PC-9 (cell line): ENCODE results near the gene FOXD2. TPM values are rescaled to one million over a fixed set of nuclear protein-coding genes. Genes with fewer than 3 reads are reported as not detected.
A peak's percentile ranks its signal among the peaks of the same experiment; 100 is the strongest.

Experiments
- BruUV-seq: library from RNA; stranded (reverse); fragments of 400-500 nt; replicated peaks from 2 replicates; lab custom pipeline; 2021; lab: Mats Ljungman, UMichigan
- CTCF ChIA-PET: fragments of 300-600 bp; sonication (Branson Sonifier 250); formaldehyde crosslinking; loops from one replicate; lab custom pipeline; 2022; ENCODE audit warnings: antibody characterized with exemption; lab: Charles Lee
- POLR2A ChIA-PET: fragments of 300-600 bp; sonication (Branson Sonifier 250); formaldehyde crosslinking; loops from one replicate; lab custom pipeline; 2022; ENCODE audit warnings: antibody characterized with exemption; ENCODE audit not compliant: unreplicated experiment; lab: Charles Lee
- DNase-seq, 2 experiments: peaks; one replicate each; pipeline versions ENCODE4 v3.0.0 to v3.0.0-alpha.2; 2015 to 2022; ENCODE audit warnings: mixed read lengths in 1 of 2
- H2AFZ ChIP-seq: fragments of 200-600 bp; sonication (generic); 2 replicates; pipeline ENCODE4 v1.8.1; 2017; ENCODE audit warnings: antibody characterized with exemption
- H3F3A ChIP-seq: fragments of 200-600 bp; sonication (generic); 2 replicates; pipeline ENCODE4 v1.8.1; 2017; ENCODE audit warnings: antibody characterized with exemption, mild to moderate bottlenecking, low read depth; ENCODE audit not compliant: insufficient read depth
- H3K27ac ChIP-seq: fragments of 200-600 bp; sonication (generic); 2 replicates; pipeline ENCODE4 v1.6.1; 2016; ENCODE audit warnings: mixed run types
- H3K27me3 ChIP-seq: fragments of 200-600 bp; sonication (generic); 2 replicates; pipeline ENCODE4 v1.6.1; 2016; ENCODE audit warnings: low read depth, mixed run types; ENCODE audit not compliant: insufficient read depth
- H3K36me3 ChIP-seq: fragments of 200-600 bp; sonication (generic); 2 replicates; pipeline ENCODE4 v1.6.1; 2016; ENCODE audit warnings: low read depth, mixed run types
- H3K4me1 ChIP-seq: fragments of 200-600 bp; sonication (generic); replicated peaks from 2 replicates; pipeline ENCODE4 v1.6.1; 2016; ENCODE audit warnings: mixed run types; ENCODE audit not compliant: insufficient read depth
- H3K4me2 ChIP-seq: fragments of 200-600 bp; sonication (generic); 2 replicates; pipeline ENCODE4 v1.6.1; 2017; ENCODE audit warnings: mixed run types
- H3K4me3 ChIP-seq: fragments of 200-600 bp; sonication (generic); 2 replicates; pipeline ENCODE4 v1.6.1; 2016; ENCODE audit warnings: mixed run types
- H3K79me2 ChIP-seq: fragments of 200-600 bp; sonication (generic); 2 replicates; pipeline ENCODE4 v1.6.1; 2017; ENCODE audit warnings: low read depth, mixed run types
- H3K9me2 ChIP-seq: fragments of 200-600 bp; sonication (generic); 2 replicates; pipeline ENCODE4 v1.8.1; 2017; ENCODE audit warnings: mild to moderate bottlenecking; ENCODE audit not compliant: insufficient read depth
- H3K9me3 ChIP-seq: fragments of 200-600 bp; sonication (generic); 2 replicates; pipeline ENCODE4 v1.8.1; 2016; ENCODE audit warnings: low read depth; ENCODE audit not compliant: insufficient read depth
- H4K20me1 ChIP-seq: fragments of 200-600 bp; sonication (generic); 2 replicates; pipeline ENCODE4 v1.8.1; 2017; ENCODE audit not compliant: insufficient read depth
- CTCF ChIP-seq: fragments of 200-600 bp; sonication (generic); conservative IDR thresholded peaks from 2 replicates; pipeline ENCODE4 v1.6.1; 2017; ENCODE audit warnings: mixed run types, antibody characterized with exemption, mild to moderate bottlenecking, moderate library complexity
- EZH2 ChIP-seq: fragments of 200-600 bp; sonication (generic); IDR thresholded peaks from 2 replicates; pipeline ENCODE4 v1.8.0; 2017; ENCODE audit warnings: antibody characterized with exemption, low read depth
- intact Hi-C: fragments of 100-400 bp; cut with micrococcal nuclease; formaldehyde crosslinking; loops from one replicate; pipeline ENCODE4 v1.10.0; 2022; ENCODE audit not compliant: unreplicated experiment
- total RNA-seq: library from RNA; stranded (reverse); gene quantifications from 2 replicates; pipeline ENCODE4 v1.2.3, GENCODE V29; 2021

FOXD2 gene
- total RNA-seq, 1 experiment from 2014 or later, result 0.35 TPM

DNA sequence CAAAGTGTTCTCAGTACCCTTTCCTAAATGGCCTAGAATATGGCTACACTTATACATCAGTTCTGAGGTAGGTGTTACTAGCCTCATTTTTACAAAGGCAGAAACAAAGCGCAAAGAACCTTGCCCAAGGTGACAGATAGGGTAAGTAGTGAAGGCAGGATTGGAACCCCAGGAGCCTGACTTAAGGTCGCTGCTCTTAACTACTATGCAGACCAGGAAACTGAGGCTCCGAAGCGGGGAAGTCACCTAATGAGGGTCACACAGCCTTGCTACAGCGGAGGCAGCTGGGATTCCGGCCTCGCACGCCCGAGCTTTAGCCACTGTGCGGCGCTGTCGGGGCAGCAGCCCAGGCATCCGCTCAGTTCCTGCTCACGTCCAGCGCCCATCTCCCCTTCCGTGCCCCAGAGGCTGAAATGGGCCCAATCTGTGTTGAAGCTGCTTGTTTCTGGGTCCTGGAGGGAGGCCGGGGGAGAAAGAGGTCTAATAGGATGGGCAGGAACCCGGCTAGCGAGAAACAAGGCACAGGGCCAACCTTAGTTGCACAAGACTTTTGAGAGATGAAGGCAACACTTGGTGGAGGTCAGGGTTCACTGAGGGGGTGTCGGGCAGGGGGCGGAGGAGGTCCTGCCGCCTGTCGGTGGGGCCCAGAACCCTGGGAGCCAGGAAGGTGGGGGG is 1.4 kb upstream of the FOXD2 start:
- H3K27ac ChIP-seq, result no peak overlapping the region
- H3K79me2 ChIP-seq, result peaks cover 8% of the 10 kb centered on the region
- no peaks in the 10 kb centered on the region for H3K36me3 ChIP-seq
- H3K4me1 ChIP-seq, result 0 out of 2 replicates have a peak, but pooled peaks cover 6% of the 10 kb centered on the region
- DNase-seq, result peak; percentile 54 to 82
- H3K27me3 ChIP-seq, result no peaks in the 10 kb centered on the region
- CTCF ChIA-PET, result interaction anchor here (0.6 to 1.4 kb wide), 3 partner anchors 15 to 1037 kb away, joined by 3 to 5 read pairs (median 4); no protein-coding TSS in a partner anchor
- TSS peak; percentile 31 for BruUV-seq
- TF ChIP-seq EZH2 (no peak), CTCF (peak; percentile 92)
- POLR2A ChIA-PET, result interaction anchor here (0.6 kb wide), 1 partner anchor 246 kb away, joined by 3 read pairs; no protein-coding TSS in a partner anchor
- peaks cover 9% of the 10 kb centered on the region; the same call in 1 of the 2 replicates for H3F3A ChIP-seq
- peak overlapping the region; percentile 89 for H3K4me2 ChIP-seq
- no peaks in the 10 kb centered on the region for H4K20me1 ChIP-seq
- no peaks in the 10 kb centered on the region for H3K9me2 ChIP-seq
- H3K4me3 ChIP-seq, result peak overlapping the region; percentile 68
- intact Hi-C loops, result loop anchor here (1.0 to 5.0 kb wide), 3 partner anchors 124 to 274 kb away; partner anchors contain the start of genes PDZK1IP1 and STIL
- H2AFZ ChIP-seq, result peak overlapping the region; percentile 89
- H3K9me3 ChIP-seq, result no peaks in the 10 kb centered on the region

DNA sequence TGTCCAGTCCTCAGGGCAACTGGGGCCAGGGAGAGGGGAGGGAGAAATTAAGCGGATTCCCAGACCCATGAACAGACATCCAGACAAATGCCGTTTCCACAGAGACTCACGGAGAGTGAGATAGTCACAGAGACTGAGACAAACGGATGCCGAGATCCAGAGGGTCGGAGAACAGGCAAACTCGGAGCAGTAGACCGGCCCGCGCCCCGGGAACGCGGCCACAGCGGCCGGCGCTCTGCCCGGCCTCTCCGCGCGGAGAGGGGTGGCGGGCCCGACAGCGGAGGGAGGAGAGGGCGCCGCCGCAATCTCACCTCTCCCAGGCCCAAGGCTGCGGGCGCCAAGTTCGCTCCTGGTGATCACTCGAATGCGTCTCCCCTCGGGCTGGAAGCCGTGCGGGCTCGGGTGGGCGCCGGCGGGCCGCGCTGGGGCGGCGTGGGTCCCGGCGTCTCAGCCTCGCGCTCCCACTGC is 831 bp upstream of the FOXD2 start:
- Histone ChIP-seq H3K4me2 (peak overlapping the region; percentile 89), H3K4me3 (peak overlapping the region; percentile 68), H3K9me3 (no peaks in the 10 kb centered on the region), H3K27me3 (no peaks in the 10 kb centered on the region), H3K79me2 (peaks cover 8% of the 10 kb centered on the region), H2AFZ (peak overlapping the region; percentile 89), H3K27ac (peak overlapping the region; percentile 56; the same call in 1 of the 2 replicates), H3F3A (peaks cover 9% of the 10 kb centered on the region; the same call in 1 of the 2 replicates), H3K9me2 (no peaks in the 10 kb centered on the region), H3K4me1 (0 out of 2 replicates have a peak, but pooled peaks cover 6% of the 10 kb centered on the region), H3K36me3 (no peaks in the 10 kb centered on the region), H4K20me1 (no peaks in the 10 kb centered on the region)
- BruUV-seq, result no TSS peak
- no peak for DNase-seq
- TF ChIP-seq CTCF (no peak), EZH2 (no peak)
- ChIA-PET CTCF (interaction anchor here (0.6 to 1.6 kb wide), 18 partner anchors 8 to 336 kb away, joined by 3 to 36 read pairs (median 5); partner anchors contain the start of genes CMPK1, PDZK1IP1 and STIL), POLR2A (interaction anchor here (0.5 to 0.6 kb wide), 5 partner anchors 111 to 341 kb away, joined by 3 to 33 read pairs (median 4); no protein-coding TSS in a partner anchor)
- intact Hi-C loops, result loop anchor here (1.0 to 5.0 kb wide), 5 partner anchors 125 to 289 kb away; partner anchors contain the start of genes PDZK1IP1 and STIL
